ENCODE results near the gene EZR.

The EZR gene

GRCh38 chr6:158799051-158799792 is 19.9 kb downstream of the EZR start:
- no peak for DNase-seq
- Histone ChIP-seq H2AFZ (ENCODE audit: low read length) (no peak overlapping the region), H3K9me3 (replicated peaks; ENCODE audit: insufficient read depth, low read length) (no peaks in the 10 kb centered on the region), H3K36me3 (replicated peaks; ENCODE audit: insufficient read depth, low read length) (no peaks in the 10 kb centered on the region), H3K27me3 (replicated peaks; ENCODE audit: insufficient read depth, low read length) (no peaks in the 10 kb centered on the region), H3K4me2 (ENCODE audit: low read depth, low read length) (no peak overlapping the region), H4K20me1 (ENCODE audit: insufficient read depth, low read length) (no peaks in the 10 kb centered on the region; the same call in 1 of the 2 replicates), H3K9me2 (replicated peaks; ENCODE audit: insufficient read depth, low read length) (no peaks in the 10 kb centered on the region), H3F3A (ENCODE audit: insufficient read depth, low read length) (peaks cover 6% of the 10 kb centered on the region), H3K4me1 (ENCODE audit: low read length) (peaks cover 11% of the 10 kb centered on the region; the same call in 1 of the 2 replicates), H3K27ac (ENCODE audit: low read length) (no peak overlapping the region), H3K9ac (ENCODE audit: low read length) (no peak overlapping the region), H3K79me2 (ENCODE audit: low read length) (peaks cover 94% of the 10 kb centered on the region), H3K4me3 (ENCODE audit: low read length) (no peak overlapping the region)
- TF ChIP-seq EZH2 (optimal IDR thresholded peaks at IDR 0.05; ENCODE audit: low read depth, low read length) (no peak), EZH2phosphoT487 (IDR thresholded peaks at IDR 0.05; ENCODE audit: low read length) (no peak), CTCF (IDR thresholded peaks at IDR 0.05; ENCODE audit: low read length) (no peak)

- TF ChIP-seq EZH2 (optimal IDR thresholded peaks at IDR 0.05; ENCODE audit: low read depth, low read length) (no peak), EZH2phosphoT487 (IDR thresholded peaks at IDR 0.05; ENCODE audit: low read length) (no peak), CTCF (IDR thresholded peaks at IDR 0.05; ENCODE audit: low read length) (no peak)
- H2AFZ ChIP-seq (ENCODE audit: low read length), result no peak overlapping the region
- no peak overlapping the region for H3K4me3 ChIP-seq (ENCODE audit: low read length)
- no peaks in the 10 kb centered on the region for H3K9me2 ChIP-seq (replicated peaks; ENCODE audit: insufficient read depth, low read length)
- H3K9ac ChIP-seq (ENCODE audit: low read length), result no peak overlapping the region
- H3K79me2 ChIP-seq (ENCODE audit: low read length), result peaks cover 99% of the 10 kb centered on the region
- H3K36me3 ChIP-seq (replicated peaks; ENCODE audit: insufficient read depth, low read length), result no peaks in the 10 kb centered on the region
- no peaks in the 10 kb centered on the region for H3K9me3 ChIP-seq (replicated peaks; ENCODE audit: insufficient read depth, low read length)
- H3K27ac ChIP-seq (ENCODE audit: low read length), result no peak overlapping the region
- H3K4me2 ChIP-seq (ENCODE audit: low read depth, low read length), result no peak overlapping the region
- no peak for DNase-seq
- H3K4me1 ChIP-seq (ENCODE audit: low read length), result peaks cover 5% of the 10 kb centered on the region; the same call in 1 of the 2 replicates
- H3F3A ChIP-seq (ENCODE audit: insufficient read depth, low read length), result no peaks in the 10 kb centered on the region
- no peaks in the 10 kb centered on the region; the same call in 1 of the 2 replicates for H4K20me1 ChIP-seq (ENCODE audit: insufficient read depth, low read length)
- H3K27me3 ChIP-seq (replicated peaks; ENCODE audit: insufficient read depth, low read length), result no peaks in the 10 kb centered on the region
These were observed 20.9 kb downstream of the EZR start for GRCh38 chr6:158798311-158798710.

- no peak overlapping the region for H3K27ac ChIP-seq (ENCODE audit: low read length)
- no peak for DNase-seq
- H3K4me2 ChIP-seq (ENCODE audit: low read depth, low read length), result no peak overlapping the region
- H3K27me3 ChIP-seq (replicated peaks; ENCODE audit: insufficient read depth, low read length), result no peaks in the 10 kb centered on the region
- H3K79me2 ChIP-seq (ENCODE audit: low read length), result peaks cover 99% of the 10 kb centered on the region
- H3F3A ChIP-seq (ENCODE audit: insufficient read depth, low read length), result no peaks in the 10 kb centered on the region
- TF ChIP-seq EZH2 (optimal IDR thresholded peaks at IDR 0.05; ENCODE audit: low read depth, low read length) (no peak), EZH2phosphoT487 (IDR thresholded peaks at IDR 0.05; ENCODE audit: low read length) (no peak), CTCF (IDR thresholded peaks at IDR 0.05; ENCODE audit: low read length) (no peak)
- H3K36me3 ChIP-seq (replicated peaks; ENCODE audit: insufficient read depth, low read length), result no peaks in the 10 kb centered on the region
- no peak overlapping the region for H3K4me3 ChIP-seq (ENCODE audit: low read length)
- H4K20me1 ChIP-seq (ENCODE audit: insufficient read depth, low read length), result no peaks in the 10 kb centered on the region; the same call in 1 of the 2 replicates
- H3K9me3 ChIP-seq (replicated peaks; ENCODE audit: insufficient read depth, low read length), result no peaks in the 10 kb centered on the region
- no peak overlapping the region for H3K9ac ChIP-seq (ENCODE audit: low read length)
- no peak overlapping the region for H2AFZ ChIP-seq (ENCODE audit: low read length)
- H3K9me2 ChIP-seq (replicated peaks; ENCODE audit: insufficient read depth, low read length), result no peaks in the 10 kb centered on the region
- H3K4me1 ChIP-seq (ENCODE audit: low read length), result 0 out of 2 replicates have a peak, but pooled peaks cover 5% of the 10 kb centered on the region
These were observed 21.5 kb downstream of the EZR start for GRCh38 chr6:158797331-158798310.
